GM21619 (cell line): ENCODE data around the gene GJA3.
"Not testable (repeated sequence)": the region's sequence is repeated elsewhere in the genome, so short reads cannot be mapped to it uniquely, and the experiment has no call there.

Experiments
- ATAC-seq: cut with Tn5 transposase; IDR thresholded peaks from one replicate; pipeline ENCODE4 v1.9.1; 2021; ENCODE audit not compliant: unreplicated experiment

Gene GJA3

DNA sequence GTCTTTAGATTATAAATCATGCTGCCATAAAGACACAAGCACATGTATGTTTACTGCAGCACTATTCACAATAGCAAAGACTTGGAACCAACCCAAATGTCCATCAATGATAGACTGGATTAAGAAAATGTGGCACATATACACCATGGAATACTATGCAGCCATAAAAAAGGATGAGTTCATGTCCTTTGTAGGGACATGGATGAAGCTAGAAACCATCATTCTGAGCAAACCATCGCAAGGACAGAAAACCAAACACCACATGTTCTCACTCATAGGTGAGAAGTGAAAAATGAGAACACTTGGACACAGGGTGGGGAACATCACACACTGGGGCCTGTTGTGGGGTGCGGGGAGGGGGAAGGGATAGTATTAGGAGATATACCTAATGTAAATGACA is 7.6 kb downstream of the GJA3 start:
- ATAC-seq: not testable (repeated sequence)

DNA sequence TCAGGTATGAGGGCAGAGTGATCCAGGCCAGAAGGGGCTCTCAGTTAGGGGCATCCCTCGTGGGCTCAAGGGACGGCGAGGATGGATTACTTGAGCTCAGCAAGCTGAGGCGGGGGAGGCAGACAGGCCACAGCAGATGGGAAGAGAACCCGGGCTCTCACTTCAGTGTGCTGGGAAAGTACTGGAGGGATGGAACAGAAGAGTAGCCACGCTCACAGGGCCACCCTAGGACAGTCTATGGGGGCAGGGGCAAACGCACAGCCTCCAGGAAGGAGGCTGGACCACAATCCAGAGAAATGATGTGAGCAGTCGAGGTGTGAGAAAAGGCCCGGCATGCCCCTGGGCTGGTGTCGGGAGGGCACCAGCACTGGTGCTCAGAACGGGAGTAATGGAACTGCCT is 9.2 kb downstream of the GJA3 start:
- ATAC-seq: no peak

DNA sequence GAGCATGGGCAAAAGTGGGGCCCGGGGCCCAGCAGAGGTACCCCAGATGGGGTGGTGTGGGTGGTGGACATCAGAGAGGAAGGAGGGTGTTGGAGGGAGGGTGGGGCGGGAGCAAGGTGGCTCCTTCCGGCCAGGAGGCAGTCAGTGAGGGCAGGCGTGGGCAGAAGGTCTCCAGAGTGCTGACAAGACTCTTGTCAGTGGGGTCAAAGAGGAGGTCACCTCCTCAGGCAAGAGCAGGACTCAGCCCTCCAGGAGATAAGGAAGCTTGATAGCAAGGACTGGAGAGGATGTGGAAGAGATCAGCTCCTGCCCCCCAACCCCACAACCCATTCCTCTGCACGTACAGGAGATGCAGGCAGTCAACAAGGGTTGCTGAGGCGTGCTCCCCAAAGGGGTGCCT is 9.8 kb downstream of the GJA3 start:
- no peak for ATAC-seq

DNA sequence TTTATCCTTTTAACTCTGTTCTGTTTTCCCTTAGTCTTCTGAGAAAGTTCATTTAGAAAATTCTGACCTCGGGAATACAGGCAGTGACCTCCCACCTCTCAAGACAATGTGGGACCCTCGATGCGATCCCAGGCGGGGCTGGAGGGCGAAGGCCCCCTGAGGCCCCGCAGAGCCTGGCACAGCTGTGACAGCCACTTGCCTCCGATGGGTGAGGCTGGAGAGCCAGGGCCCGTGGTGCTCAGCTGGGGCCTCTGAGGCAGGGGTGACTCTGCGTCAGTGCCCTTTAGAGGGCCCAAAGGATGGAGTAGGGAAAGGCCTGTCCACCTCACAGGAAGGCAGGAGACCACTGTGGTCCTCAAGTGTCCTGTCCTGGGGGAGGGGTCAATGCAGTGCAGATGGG is 10.3 kb downstream of the GJA3 start:
- ATAC-seq: no peak

DNA sequence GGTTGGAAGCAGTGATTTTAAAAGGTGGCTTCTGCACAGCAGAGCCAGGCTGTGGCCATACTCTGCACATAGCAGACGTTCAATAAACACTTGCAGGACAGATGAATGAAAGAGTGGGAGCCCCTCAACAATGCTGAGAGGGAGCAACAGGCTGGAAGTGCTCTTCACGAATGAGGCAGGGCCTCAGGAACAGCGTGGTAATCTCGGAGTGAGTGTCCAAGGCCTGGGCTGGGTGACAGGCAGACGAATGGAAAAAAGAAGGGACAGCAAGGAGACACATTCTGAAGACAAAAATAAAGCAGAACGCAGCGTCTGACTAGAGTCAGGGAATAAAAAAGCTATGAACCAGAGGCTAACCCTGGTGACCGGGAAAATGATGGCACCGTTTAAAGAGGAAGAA is 11.1 kb downstream of the GJA3 start:
- ATAC-seq: no peak

DNA sequence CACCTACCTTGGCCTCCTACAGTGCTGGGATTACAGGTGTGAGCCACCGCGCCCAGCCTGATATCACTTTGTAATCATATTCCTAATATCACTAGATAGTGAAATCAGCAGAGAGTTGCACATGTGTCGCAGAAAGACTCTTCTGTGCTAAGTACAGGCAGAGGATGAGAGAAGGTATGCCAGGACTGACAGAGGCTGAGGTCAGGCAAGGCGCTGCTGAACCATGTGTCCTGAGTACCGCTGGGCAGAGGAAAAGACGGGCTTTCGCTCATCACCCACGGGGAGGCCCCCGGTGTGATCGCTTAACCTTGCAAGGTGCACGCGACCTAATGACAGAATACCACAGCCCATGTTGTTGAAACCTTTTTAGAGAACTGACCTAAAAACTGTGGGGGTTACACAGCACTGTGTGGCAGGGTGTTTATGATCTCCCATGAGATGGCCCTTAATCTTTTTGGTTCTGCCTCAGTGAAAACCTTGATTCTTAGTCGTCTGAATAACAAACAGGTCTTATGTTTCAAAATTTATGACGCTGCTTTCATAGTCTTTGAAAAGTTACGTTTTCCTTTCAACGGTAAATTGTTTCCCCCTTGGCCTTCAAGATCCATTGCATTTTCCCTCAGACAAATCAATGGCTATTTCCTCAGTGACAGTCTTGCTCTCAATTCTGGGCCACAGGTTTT is 12.2 kb downstream of the GJA3 start:
- no peak for ATAC-seq

DNA sequence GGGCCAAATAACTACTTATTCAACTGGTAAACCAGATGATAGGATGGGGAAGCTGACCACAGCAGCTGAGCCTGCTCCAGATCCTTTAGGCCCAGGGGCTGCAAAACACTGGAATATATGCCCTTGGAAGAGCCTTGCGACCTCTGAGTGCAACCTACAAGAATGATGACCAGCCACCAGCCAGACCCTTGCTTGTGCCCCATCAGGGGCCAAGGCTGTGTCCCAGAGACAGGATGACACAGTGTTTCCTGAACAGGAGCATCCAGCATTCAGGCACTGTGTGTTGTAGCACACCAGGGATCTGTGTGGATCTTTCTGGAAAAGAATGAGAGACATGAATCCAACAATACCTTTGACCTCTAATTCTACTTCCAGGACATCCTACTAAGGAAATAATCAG is 14.5 kb downstream of the GJA3 start:
- no peak for ATAC-seq

DNA sequence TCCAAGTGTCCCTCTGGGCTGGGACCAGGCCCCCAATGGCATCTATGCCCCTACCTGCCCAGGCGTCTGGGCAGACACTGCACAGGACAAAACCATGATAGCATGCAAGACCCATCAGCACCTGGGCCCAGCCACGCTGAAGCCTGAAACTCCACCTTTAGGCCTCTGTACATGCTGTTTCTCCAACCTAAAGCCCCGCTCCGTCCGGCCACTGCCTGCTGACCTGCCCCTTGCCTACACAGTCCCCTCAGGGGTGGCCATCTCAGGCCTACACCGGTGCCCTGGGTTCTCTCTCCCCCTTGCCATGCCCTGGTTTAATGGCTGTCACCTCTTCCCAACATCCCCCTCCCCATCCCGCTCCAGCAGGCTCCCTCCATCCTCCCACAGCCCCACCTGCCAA is 15.3 kb downstream of the GJA3 start:
- no peak for ATAC-seq

DNA sequence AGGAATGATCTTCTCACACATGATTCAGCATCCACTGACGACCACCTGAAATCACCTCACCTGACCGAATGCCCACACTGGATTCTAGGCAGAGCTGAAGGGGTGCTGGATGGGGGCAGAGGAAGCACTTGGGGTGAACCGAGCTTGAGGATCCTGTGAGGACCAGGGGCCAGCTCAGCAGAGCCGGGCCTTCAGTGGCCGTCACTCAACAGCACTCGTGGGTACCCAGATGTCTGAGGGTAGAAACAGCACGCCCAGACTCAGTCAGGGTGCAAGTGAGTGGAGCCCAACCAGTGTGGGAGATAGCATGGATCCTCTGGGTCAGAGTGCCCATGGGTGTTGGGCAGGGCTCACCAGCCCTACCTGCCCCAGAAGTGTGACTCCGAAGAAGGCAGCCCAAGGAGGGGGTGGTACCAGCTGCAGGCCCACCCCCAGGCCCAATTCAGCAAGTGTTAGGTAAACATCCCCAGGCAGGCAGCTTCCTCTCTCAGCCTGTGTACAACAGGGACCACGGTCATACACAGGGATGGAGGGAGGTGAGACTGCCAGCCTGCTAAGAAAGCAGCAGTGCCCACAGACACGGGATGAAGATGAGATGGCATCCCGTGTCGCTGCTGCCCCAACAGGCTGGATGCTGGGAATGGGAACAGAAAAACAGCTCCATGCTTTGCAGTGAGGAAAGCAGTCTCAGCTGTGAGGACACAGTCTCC is 16.6 kb downstream of the GJA3 start:
- ATAC-seq: no peak

DNA sequence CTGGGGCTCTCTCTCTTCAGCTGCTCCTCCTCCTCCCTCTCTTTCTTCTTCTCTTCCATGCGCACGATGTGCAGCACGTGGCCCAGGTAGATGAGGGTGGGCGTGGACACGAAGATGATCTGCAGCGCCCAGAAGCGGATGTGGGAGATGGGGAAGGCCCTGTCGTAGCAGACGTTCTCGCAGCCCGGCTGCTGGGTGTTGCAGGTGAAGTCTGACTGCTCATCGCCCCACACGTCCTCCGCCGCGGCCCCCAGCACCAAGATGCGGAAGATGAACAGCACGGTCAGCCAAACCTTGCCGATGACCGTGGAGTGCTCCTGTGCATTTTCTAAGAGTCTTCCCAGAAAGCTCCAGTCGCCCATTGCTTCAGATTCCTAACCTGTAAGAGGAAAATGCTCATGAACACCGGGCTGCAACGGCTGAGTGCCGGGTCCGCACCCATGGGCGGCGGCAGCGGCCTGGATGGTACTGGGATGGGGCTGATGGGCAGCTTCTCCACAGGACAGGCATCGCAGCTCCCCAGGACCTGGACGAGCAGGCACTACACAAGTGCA is 17.8 kb downstream of the GJA3 start:
- no peak for ATAC-seq

DNA sequence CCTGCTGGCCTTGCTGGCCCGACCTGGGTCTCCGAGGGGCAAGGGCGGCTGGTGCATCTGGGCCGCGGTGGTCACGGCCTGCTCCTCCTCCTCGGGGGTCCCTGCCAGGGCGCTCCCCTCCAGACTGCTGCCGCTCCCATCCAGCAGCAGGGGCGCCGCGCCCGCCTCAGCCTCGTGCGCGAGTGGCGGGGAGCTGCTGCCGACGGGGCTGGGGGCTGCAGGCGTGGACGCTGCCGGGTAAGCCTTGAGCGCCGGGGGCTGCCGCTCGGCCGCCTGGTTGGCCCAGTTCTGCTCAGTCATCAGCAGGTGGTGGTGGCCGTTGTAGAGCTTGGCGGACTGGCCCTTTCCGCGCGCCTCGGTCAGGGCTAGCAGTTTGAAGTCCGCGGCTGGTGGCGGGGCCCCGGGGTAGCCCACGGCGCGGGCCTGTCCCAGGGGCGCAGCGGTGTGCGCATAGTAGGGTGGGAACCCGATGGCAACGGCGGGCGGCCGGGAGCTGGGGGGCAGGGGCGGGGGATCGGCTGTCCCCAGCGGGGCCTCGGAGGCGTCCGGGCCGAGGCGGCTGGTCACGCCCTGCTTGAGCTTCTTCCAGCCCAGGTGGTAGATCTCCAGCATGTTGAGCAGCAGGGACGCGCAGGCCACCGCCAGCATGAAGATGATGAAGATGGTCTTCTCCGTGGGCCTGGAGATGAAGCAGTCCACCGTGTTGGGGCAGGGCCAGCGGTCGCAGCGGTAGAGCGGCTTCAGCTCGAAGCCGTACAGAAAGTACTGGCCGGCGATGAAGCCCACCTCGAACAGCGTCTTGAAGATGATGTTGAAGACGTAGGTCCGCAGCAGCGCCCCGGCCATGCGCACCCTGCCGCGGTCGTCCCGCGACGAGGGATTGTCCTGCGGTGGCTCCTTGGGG is 18.6 kb downstream of the GJA3 start:
- ATAC-seq: no peak

DNA sequence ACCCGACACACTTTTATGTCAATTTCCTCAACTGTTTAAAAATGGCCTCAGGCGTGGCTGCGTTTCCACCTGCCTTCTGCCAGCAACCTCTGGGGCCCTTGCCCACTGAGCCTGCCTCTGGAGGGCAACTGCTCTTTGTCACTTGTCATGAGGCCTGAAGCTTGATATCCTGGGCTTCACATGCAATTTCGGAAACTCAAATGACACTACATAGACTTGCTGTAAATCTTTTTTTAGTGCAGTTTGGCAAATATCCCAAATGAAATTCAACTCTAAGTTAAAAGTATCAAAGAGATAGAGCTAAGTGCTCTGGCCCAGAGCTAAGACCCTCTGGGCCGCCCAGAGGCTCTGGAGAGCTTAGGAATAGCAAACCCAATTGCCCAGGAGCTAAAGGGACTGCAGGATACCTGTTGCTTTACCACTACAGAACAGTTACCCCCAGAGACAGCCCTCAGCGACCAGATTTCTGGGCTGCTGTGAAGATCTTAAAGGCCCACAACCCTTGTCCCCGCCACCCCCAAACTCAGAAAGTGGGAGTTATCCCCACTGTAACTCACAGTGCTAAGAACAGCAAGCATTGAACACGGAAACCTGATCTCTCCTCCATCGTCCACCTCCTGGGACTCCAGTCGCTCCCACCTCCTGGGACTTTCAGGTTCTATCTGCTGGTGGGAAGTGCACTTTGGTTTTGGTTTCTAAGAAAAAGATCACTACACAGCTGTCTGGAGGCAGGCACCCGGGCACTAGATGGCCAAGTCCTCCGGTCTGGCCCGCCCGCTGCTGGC is 19.4 kb downstream of the GJA3 start:
- no peak for ATAC-seq

DNA sequence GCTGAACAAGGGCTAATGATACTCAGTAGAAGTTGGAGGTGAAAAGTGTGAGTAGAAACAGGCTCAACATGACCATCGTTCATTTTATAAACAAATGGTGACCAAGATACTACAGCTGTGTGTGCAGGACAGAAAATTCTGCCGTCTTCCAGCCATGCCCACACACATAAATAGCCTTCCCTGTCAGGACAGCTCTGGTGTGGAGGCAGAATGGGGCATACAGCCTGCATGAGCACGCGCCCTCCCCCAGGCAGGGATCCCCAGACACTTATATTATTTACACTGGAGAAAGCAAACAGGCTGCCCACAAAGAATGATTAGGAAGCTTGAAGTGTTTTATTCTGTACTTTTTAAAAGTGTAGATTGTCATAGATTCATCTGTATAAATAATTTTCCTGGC is 20.4 kb downstream of the GJA3 start:
- ATAC-seq: no peak

DNA sequence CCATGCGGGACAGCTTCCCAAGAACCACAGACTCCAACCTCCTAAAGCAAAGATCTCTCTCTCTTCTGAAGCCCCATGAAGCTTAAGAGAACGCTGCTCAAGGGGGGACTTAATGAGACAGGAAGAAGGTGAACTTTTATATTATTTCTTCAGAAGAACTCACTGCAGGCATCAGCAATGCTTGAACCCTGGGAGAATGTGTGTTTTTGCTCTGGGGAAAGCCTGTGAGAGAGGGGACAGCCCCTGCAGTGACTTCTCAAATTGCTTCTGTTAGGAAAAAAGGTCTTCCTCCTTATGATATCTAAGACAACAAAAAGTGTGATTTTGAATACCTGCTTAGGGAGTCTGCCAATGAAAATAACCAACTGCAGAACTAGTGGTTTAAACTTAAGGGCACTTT is 23.0 kb downstream of the GJA3 start:
- ATAC-seq: no peak

DNA sequence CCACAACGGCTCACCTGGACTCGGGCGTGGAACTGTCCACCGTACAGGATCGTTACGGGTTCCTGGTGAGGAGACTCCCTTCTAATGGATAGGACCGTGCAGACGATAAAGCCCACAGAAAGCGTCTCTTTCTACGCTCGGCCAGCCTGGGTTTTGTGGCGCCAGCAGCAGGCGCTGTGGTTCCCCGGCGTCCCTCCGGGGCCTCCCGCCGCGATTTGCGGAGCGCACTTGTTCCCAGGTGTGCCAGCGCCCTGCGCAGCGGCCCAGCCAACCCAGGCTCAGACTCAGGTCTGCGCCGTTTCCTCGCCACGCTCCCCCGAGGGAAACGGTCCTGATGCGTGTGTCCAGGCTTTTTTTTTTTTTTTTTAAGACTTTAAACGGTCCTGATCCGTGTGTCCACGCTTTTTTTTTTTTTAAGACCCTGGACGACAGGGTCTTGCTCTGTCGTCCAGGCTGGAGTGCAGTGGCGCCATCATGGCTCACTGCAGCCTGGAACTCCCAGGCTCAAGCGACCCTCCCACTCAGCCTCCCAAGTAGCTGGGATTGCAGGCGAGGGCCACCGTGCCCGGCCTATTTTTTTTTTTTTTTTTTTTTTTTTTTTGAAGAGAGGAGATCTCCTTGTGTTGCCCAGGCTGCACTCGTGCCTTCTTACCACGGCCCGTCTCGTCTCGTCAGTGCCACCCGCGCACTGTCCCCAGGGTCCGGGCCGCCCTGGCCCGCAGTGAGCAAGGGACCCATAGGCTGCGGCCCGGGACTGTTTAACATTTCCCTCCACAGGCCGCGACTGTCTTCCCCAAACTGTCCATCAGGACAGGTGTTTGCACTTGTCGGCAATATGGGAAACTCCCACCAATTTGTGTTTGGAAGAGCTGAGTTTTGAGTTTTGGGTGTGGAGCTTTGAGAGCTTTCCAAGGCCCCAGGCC is 23.8 kb downstream of the GJA3 start:
- ATAC-seq: no peak

DNA sequence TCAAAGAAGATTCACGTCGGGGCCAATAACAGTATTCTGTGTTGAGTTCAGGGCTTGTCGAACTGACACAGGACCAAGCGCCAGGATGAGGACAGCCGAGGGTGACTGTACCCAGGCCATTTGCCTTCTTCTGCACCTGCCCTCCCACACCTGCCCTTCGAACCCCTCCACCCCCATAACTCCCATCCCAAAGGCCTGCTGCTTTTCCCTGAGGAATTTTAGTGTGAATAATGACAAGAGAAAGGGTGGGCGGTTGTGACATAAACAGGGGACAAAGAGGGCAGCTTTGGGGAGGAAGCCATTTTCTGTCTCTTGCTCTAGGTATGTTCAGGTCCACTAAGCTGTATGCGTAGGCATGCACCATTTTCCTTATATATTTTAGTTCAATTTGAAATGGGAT is 26.1 kb downstream of the GJA3 start:
- no peak for ATAC-seq

DNA sequence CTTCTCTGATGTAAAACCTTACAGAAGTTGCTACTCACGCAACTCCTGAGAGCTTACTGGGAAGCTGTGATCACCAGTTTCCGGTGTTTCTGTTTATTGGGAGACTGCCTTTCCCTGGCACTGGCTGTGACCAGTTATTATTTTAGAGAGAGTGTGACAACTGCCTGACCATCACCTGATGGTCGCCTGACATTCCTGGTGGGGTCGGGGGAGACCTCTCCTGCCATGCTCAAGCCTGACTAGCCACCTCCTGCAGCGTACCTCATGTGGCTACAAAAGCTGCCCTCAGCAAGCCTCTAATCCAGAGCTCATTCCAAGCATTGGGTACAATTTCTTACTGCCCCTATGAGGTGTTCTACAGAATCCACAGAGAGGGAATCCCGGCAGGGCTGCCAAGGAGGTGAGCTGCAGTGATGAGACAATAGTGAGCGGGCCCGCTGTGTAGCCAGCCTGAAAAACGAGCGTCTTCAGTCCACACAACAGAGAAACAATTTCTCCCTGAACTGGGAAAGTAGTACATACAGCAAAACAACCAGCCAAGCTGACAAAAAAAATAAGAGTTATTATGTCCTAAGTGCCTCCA is 28.7 kb downstream of the GJA3 start:
- ATAC-seq: no peak

DNA sequence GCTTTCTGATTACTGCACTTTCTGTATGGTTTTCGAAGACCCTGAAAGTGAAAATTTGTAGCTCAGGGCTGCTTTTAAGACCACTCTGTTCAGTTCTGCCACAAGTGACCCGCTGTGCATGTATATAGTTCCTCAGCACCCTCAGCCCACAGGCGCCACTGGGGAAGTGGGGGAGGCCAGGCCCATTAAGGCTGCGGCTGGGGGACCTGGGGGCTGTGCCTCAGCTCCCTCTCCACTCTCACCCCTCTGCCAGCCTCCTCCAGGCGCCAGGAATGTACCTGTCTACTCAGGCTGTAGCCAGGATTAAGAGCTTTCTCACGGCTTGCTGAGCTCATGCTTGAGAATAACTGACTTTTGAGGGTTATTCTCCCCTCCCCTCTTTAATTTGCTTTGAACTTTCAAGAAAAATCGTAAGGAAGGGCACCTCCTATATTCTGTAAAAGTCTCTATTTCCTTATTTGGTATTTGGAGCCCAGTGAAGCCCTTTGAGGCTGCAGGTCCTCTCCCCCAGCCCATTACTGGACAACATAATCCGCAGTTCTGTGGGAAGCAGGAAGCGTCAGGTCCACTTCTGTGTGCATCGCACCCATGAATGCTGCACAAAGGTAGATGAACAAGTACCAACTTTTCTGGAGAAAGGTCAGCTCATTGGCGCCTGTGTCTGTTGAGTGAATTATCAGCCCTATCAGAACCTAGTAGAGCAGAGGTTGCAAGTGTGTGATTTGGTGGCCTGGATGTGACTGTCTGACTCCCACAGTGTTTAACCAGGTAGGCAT is 29.6 kb downstream of the GJA3 start:
- no peak for ATAC-seq

DNA sequence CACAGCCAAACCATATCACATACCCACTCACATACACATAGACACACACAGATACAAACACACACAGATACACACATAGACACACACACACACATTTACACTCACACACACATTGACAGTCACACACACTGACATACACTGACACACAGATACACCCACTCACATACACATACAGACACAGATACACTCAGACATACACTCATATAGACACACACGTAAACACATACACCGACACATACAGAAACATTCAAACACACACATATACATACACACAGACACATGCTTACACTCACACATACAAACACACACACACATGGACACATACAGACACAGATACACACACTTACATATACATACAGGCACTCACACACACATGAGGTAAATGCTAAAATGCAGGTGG is 30.2 kb downstream of the GJA3 start:
- ATAC-seq: no peak
